Skin epidermis (tissue), 12 donors: ENCODE measurements around the gene C1orf159.
"Not testable (repeated sequence)": the region's sequence is repeated elsewhere in the genome, so short reads cannot be mapped to it uniquely, and the experiment has no call there.

Experiments used
- H3K27ac ChIP-seq, 21 experiments: fragments of 200-600 bp; sonication (generic) in 11 of 21; one replicate each; pipeline ENCODE4 v1.5.0; 2020; ENCODE audit warnings: mild to moderate bottlenecking in 3 of 21, inconsistent platforms in 2 of 21, moderate library complexity in 2 of 21
- H3K4me3 ChIP-seq, 7 experiments: fragments of 200-600 bp; sonication (generic) in 2 of 7; one replicate each; pipeline ENCODE4 v1.5.0; 2020; ENCODE audit warnings: inconsistent platforms in 2 of 7, mild to moderate bottlenecking in 2 of 7, moderate library complexity in 1 of 7

C1orf159 gene

DNA sequence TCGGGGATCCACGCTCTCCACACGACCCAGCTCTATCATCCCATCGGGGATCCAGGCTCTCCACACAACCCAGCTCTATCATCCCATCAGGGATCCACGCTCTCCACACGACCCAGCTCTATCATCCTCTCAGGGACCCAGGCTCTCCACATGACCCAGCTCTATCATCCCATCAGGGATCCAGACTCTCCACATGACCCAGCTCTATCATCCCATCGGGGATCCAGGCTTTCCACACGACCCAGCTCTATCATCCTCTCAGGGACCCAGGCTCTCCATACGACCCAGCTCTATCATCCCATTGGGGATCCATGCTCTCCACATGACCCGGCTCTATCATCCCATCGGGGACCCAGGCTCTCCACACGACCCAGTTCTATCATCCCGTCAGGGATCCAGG lies 36.5 kb upstream of the C1orf159 start:
- not testable (repeated sequence) for H3K4me3 ChIP-seq, H3K27ac ChIP-seq

DNA sequence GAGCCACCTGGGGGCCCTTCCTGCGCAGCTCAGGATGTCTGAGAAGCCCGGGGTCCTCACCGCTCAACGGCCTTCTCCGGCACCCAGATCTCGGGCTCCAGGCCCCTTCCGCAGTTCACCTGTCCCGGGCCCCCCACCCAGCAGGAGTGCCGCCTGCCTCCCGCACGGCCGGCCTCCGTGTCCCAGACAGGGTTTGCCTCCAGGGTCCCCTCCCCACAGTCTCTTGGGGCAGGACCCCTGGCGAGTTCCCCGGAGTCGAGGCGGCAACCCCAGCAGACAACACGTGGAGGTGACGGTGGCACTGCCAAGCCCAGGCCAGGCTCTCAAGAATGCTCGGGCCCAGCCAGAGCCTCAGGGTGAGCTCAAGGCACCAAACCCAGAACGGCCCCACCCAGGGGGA lies 35.4 kb upstream of the C1orf159 start:
- H3K4me3 ChIP-seq = no peak overlapping the region
- no peak overlapping the region for H3K27ac ChIP-seq

- H3K4me3 ChIP-seq = no peak overlapping the region
Measured at GRCh38 chr1:1150100-1150499, 34.2 kb upstream of the C1orf159 start.

DNA sequence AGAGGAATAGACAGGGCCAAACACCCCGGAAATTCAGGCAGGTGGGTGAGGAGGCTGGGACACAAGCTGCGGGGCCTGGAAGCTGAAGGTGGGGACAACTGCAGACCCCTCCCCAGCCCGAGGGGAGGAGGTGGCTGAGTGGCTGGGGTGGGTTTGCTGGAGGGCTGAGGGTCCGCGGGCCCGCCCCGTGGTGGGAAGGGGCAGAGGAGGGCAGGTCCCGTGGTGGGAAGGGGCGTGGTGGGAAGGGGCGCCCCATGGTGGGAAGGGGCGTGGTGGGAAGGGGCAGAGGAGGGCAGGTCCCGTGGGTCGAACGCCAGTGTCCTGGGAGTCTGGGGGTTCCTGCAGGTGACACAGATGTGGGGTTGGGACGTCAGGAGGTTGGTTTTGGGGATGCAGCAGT lies 33.5 kb upstream of the C1orf159 start:
- no peak overlapping the region for H3K4me3 ChIP-seq
- H3K27ac ChIP-seq = no peak overlapping the region

More at GRCh38 chr1:1150100-1150499, 34.2 kb upstream of the C1orf159 start:
- no peak overlapping the region for H3K27ac ChIP-seq

DNA sequence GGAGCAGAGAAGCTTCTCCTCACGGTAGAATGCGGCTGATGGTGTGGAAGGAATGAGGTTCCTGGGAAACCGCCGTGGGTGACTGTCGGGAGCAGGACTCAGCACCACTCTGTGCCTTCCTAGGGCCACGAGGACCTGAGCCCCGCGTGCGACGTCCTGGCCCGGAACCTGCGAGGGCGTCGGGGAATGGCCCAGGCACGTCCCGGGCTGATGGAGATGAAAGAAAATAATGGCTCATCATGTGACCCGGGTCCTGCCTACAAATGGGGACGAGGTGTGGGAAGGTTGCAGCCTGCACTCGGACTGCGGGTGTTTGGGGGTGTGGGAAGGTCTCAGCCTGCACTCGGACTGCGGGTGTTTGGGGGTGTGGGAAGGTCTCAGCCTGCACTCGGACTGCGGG lies 32.7 kb upstream of the C1orf159 start:
- Histone ChIP-seq H3K4me3 (no peak overlapping the region), H3K27ac (no peak overlapping the region)

- Histone ChIP-seq H3K27ac (no peak overlapping the region), H3K4me3 (no peak overlapping the region)
Measured at GRCh38 chr1:1148061-1148460, 32.2 kb upstream of the C1orf159 start.

- no peak overlapping the region for H3K4me3 ChIP-seq
- no peak overlapping the region for H3K27ac ChIP-seq
Measured at GRCh38 chr1:1146596-1146995, 30.7 kb upstream of the C1orf159 start.

DNA sequence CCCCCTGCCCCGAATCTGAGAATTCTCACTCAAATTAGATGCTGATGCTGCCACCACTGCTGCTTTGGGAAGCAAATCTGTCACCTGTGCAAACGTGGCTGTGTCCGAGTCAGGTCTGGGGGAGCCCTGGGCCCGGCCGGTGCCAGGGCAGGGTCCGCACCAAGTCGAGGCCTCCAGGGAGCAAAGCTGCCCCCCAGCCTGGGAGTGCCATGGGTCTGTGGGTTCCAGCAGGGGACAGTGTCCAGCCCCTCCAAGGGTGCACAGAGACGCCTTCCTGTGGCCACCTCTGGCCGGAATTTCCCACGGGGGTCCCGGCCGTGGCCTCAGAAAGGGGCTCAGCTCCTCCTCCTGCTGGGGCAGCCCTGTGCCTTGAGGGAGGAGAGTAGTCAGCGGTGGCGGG lies 30.1 kb upstream of the C1orf159 start:
- no peak overlapping the region for H3K27ac ChIP-seq
- no peak overlapping the region for H3K4me3 ChIP-seq

GRCh38 chr1:1145547-1145914 lies 29.6 kb upstream of the C1orf159 start:
- Histone ChIP-seq H3K4me3 (no peak overlapping the region), H3K27ac (peak overlapping the region in 1 of 21 experiments; percentile 79)

- Histone ChIP-seq H3K4me3 (no peak overlapping the region), H3K27ac (peak overlapping the region in 20 of 21 experiments; percentile 23 to 87 (median 74))
Measured at GRCh38 chr1:1144843-1145546, 29.1 kb upstream of the C1orf159 start.

DNA sequence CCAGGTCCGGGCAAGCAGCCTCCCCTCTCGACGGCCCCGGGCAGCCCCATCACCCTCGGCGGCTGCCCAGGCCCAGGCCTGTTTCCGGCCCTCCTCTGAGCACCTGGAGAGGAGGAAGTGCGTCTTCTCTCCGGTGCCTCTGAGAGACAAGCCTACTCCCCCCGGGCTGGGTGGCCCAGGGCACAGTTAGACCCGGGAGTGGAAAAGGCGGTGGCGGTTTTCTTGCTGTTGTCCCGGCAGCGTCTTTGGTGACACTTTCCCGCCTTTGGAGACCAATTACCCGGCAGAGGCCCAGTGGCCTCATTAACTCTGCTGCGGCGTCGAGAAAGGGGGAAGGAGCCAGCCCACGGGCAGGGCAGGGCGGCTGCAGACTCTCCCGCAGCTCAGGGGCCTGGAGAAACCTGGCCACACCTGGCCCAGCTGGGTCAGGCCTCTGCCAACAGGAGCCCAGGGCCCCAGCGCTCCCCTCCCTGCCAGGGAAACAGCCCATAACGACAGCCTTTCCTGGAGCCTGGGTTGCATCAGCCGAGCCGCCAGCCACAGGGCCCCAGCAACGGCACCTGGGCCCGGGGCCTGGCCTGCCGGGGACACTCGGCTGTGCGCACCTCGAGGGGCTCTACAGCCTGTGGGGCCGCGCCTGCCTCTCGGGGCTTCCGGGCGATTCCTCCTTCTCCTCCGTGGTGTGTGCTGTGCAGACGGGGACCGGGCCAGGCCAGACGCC lies 28.4 kb upstream of the C1orf159 start:
- Histone ChIP-seq H3K4me3 (no peak overlapping the region), H3K27ac (peak overlapping the region; percentile 22 to 87 (median 73))

DNA sequence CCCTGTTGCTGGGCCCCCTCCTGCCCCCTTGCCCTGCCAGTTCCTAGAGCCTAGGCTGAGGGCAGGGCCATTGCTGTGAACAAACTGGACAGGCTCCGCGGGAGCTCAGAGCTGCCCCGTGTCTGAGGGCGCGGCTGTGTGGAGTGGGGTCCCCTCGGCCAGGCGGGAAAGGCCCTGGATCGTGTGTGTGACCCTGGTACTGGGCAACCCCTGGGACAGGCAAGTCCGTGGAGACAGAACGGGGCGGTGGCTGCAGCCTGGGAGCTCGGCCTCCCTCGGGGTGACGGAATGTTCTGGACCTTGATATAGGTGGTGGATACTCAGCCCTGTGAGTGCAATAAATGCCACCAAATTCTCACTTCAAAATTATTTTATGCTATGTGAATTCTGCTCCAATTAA lies 27.7 kb upstream of the C1orf159 start:
- H3K27ac ChIP-seq = peak overlapping the region in 11 of 21 experiments; percentile 23 to 87 (median 79)
- H3K4me3 ChIP-seq = no peak overlapping the region

- peak overlapping the region in 1 of 21 experiments; percentile 83 for H3K27ac ChIP-seq
- H3K4me3 ChIP-seq = no peak overlapping the region
Measured at GRCh38 chr1:1142844-1143243, 27.0 kb upstream of the C1orf159 start.

DNA sequence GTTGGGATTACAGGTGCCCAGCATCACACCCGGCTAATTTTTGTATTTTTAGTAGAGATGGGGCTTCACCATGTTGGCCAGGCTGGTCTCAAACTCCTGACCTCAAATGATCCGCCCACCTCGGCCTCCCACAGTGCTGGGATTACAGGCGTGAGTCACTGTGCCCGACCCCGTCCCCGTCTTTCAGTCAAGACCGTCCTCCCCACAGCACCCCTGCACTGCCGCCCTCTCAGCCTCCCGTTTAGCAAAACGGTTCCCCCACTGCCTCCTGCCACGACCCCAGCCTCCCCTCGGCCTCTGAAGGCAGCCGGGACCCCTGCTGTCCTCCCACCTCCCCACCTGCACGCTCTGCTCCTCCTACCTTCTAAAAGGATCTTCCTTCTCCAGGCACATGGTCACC lies 26.5 kb upstream of the C1orf159 start:
- H3K4me3 ChIP-seq, H3K27ac ChIP-seq: not testable (repeated sequence)

GRCh38 chr1:1141911-1142250 lies 26.0 kb upstream of the C1orf159 start:
- H3K4me3 ChIP-seq = no peak overlapping the region

GRCh38 chr1:1141244-1141910 lies 25.5 kb upstream of the C1orf159 start:
- H3K27ac ChIP-seq = peak overlapping the region in 1 of 21 experiments; percentile 34
- H3K4me3 ChIP-seq = no peak overlapping the region

More at GRCh38 chr1:1141911-1142250, 26.0 kb upstream of the C1orf159 start:
- H3K27ac ChIP-seq = peak overlapping the region in 1 of 21 experiments; percentile 34

GRCh38 chr1:1140673-1141072 lies 24.8 kb upstream of the C1orf159 start:
- Histone ChIP-seq H3K27ac (no peak overlapping the region), H3K4me3 (no peak overlapping the region)

DNA sequence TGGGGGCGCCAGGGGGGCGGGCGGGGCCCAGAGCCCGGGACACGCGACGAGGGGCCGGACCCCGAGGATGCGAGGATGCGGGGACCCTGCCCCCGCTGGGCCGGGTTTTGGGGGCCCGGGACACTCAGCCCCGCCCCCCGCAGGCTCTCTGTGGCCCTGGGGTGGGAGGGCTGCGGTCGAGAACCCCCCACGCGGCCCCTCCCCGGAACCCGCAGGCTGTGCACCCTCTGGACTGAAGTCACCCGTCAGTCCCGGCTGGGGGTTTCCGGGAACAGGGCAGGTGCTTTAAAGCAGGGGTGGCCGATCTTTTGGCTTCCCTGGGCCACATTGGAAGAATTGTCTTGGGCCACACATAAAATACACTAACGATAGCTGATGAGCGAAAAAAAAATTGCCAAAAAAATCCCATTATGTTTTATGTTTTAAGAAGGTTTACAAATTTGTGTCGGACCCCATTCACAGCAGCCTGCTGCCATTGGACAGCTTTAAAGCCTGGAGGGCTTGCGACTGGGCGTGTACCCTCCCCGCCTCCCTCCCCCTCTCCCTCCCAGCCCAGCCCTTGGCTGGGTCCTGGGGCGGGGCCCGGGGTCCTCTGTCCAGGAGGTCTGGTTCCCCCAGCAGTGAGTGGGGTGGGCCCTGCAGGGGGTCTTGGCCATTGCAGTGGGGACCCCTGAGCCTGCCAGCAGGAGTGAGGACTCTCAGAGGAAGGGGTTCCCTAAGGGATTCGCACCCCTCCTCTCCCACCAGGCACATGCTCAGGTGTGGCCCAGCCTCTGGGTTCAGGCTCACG lies 21.6 kb upstream of the C1orf159 start:
- H3K27ac ChIP-seq = peak overlapping the region in 6 of 21 experiments; percentile 25 to 80 (median 59)

GRCh38 chr1:1136547-1137230 lies 20.8 kb upstream of the C1orf159 start:
- peak overlapping the region; percentile 0 to 22 (median 9) for H3K4me3 ChIP-seq

More for the DNA sequence above, 21.6 kb upstream of the C1orf159 start:
- peak overlapping the region; percentile 0 to 22 (median 9) for H3K4me3 ChIP-seq

More at GRCh38 chr1:1136547-1137230, 20.8 kb upstream of the C1orf159 start:
- peak overlapping the region in 7 of 21 experiments; percentile 7 to 80 (median 55) for H3K27ac ChIP-seq
